Sigmoid colon (tissue), 7 donors: ENCODE results near the gene SLC6A3. TPM values are rescaled to one million over a fixed set of nuclear protein-coding genes. Genes with fewer than 3 reads are reported as not detected.

Experiments
- DNase-seq: peaks from one replicate; pipeline ENCODE4 v3.0.0-alpha.2; 2019
- H3K27ac ChIP-seq, 4 donors: fragments of 200-600 bp; sonication (generic); one replicate each; pipeline ENCODE4 v1.5.1; 2016 to 2019; ENCODE audit warnings: mild to moderate bottlenecking in 1 of 4
- H3K27me3 ChIP-seq, 3 donors: fragments of 200-600 bp; sonication (generic); one replicate each; pipeline ENCODE4 v1.5.1; 2019; ENCODE audit warnings: mild to moderate bottlenecking in 1 of 3
- H3K36me3 ChIP-seq, 4 donors: fragments of 200-600 bp; sonication (generic); one replicate each; pipeline ENCODE4 v1.5.1; 2016 to 2019
- H3K4me1 ChIP-seq, 4 donors: fragments of 200-600 bp; sonication (generic); one replicate each; pipeline ENCODE4 v1.5.1; 2017 to 2019
- H3K4me3 ChIP-seq, 4 donors: fragments of 200-600 bp; sonication (generic); one replicate each; pipeline ENCODE4 v1.5.1; 2017 to 2019; ENCODE audit warnings: mild to moderate bottlenecking in 2 of 4, moderate library complexity in 1 of 4
- H3K9me3 ChIP-seq, 4 donors: fragments of 200-600 bp in 3 of 4; sonication (generic) in 3 of 4; one replicate each; pipeline versions ENCODE4 v1.5.1 to v1.6.1; 2013 to 2019
- EP300 ChIP-seq, 4 donors: sonication (generic); formaldehyde crosslinking; IDR thresholded peaks; one replicate each; pipeline ENCODE4 v1.6.1; 2017; ENCODE audit warnings: antibody characterized with exemption in 4 of 4
- POLR2A ChIP-seq, 2 donors: fragments of 450-650 bp; IDR thresholded peaks; one replicate each; pipeline ENCODE4 v1.6.1; 2016; ENCODE audit warnings: antibody characterized with exemption in 2 of 2, mild to moderate bottlenecking in 2 of 2, moderate library complexity in 2 of 2
- POLR2AphosphoS5 ChIP-seq, 4 donors: sonication (generic); formaldehyde crosslinking; IDR thresholded peaks; one replicate each; pipeline ENCODE4 v1.6.1; 2017; ENCODE audit warnings: antibody characterized with exemption in 4 of 4
- WGBS, 2 donors: extraction: QIAGEN DNeasy Blood & Tissue Kit; methylation state at CpG; one replicate each; pipeline ENCODE4 v1.1.7; 2013; 5-methylcytosine and 5-hydroxymethylcytosine counted together
- intact Hi-C: fragments of 100-400 bp; cut with DNase I; formaldehyde crosslinking; loops from one replicate; pipeline ENCODE4 v1.15.1; 2023
- polyA plus RNA-seq, 3 donors: library from polyadenylated mRNA; stranded (reverse); fragments of 200-250 nt; gene quantifications; one replicate each; pipeline ENCODE4 v1.2.3, GENCODE V29; 2013
- total RNA-seq, 4 donors: library from RNA; depleted of rRNA; stranded (reverse); fragments of >200 nt; gene quantifications; one replicate each; pipeline ENCODE4 v1.1.0, GENCODE V29; 2016
- TF ChIP-seq, protein P1 (sequence below), 4 experiments: fragments of 450-650 bp in 3 of 4; fragments of 200-600 bp in 1 of 4; IDR thresholded peaks; one replicate each; pipeline ENCODE4 v1.5.1; 2016 to 2019; ENCODE audit warnings: antibody characterized with exemption in 4 of 4, mild to moderate bottlenecking in 3 of 4, moderate library complexity in 2 of 4
- donor health status: healthy with polysubstance abuse.
- donor health status: Bipolar disorder and iron deficiency.
- donor health status: healthy.

Gene SLC6A3
- total and polyA plus RNA-seq, 7 donors: 0.06 TPM; not detected in 6

DNA sequence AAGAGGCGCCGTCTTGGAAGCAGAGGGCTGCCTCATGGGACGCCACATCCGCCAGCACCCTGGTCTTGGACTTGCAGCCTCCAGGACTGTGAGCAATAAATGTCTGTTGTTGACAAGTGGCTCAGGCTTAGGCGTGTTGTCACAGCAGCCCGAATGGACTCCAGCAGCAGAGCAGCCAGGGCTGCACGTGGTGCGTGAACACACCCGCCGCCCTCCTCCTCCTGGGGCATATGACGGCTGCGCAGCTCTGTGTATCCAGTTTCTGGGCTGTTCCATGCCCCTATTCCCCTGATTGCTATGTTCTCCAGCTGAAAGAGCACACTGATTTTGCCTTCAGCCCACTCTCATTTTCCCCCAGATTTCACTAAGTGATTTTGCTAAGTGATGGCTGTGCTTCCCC, 64.3 kb downstream of the SLC6A3 start:
- Histone ChIP-seq H3K4me1 (peaks cover 0 to 17% (median 9%) of the 10 kb centered on the region in 4 donors), H3K9me3 (no peaks in the 10 kb centered on the region), H3K27me3 (peaks cover 0 to 48% (median 12%) of the 10 kb centered on the region in 3 donors), H3K27ac (no peak overlapping the region), H3K36me3 (no peaks in the 10 kb centered on the region), H3K4me3 (no peak overlapping the region)
- TF ChIP-seq, protein P1, sequence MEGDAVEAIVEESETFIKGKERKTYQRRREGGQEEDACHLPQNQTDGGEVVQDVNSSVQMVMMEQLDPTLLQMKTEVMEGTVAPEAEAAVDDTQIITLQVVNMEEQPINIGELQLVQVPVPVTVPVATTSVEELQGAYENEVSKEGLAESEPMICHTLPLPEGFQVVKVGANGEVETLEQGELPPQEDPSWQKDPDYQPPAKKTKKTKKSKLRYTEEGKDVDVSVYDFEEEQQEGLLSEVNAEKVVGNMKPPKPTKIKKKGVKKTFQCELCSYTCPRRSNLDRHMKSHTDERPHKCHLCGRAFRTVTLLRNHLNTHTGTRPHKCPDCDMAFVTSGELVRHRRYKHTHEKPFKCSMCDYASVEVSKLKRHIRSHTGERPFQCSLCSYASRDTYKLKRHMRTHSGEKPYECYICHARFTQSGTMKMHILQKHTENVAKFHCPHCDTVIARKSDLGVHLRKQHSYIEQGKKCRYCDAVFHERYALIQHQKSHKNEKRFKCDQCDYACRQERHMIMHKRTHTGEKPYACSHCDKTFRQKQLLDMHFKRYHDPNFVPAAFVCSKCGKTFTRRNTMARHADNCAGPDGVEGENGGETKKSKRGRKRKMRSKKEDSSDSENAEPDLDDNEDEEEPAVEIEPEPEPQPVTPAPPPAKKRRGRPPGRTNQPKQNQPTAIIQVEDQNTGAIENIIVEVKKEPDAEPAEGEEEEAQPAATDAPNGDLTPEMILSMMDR (IDR thresholded peaks at IDR 0.05): no peak
- TF ChIP-seq POLR2A (IDR thresholded peaks at IDR 0.05) (no peak), EP300 (IDR thresholded peaks at IDR 0.05) (no peak), POLR2AphosphoS5 (IDR thresholded peaks at IDR 0.05) (no peak)
- DNase-seq: no peak
- 48 to 79% methylated on average over 12 of the region's 12 CpGs for WGBS, 2 donors
- intact Hi-C loops: no loop called here

DNA sequence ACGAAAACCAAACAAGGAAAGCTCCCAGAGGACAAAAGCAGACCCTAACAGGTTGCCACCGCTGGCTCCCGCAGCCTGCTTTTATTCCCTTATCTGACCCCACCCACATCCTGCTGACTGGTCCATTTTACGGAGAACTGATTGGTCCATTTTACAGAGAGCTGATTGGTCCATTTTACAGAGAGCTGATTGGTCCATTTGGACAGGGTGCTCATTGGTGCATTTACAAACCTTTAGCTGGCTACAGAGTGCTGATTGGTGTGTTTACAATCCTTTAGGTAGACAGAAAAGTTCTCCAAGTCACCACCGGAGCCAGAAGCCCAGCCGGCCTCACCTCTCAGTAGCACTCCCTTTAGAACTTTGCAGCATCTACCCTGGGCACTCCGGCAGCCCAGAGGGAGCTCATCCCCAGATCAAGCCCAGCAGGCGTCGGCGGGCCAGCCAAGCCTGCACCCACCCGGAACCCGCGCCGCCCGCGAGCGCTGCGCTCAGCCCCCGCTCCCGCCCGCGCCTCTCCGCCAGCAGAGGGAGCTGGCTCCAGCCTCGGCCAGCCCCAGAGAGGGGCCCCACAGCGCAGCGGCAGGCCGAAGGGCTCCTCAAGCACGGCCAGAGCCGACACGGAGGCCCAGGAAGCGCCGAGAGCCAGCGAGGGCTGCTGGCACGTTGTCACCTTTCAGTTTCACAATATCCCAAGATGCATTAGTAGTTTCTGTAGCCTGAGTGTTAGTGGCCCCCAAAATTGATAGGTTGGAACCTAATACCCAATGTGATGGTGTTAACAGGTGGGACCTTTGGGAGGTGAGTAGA, 65.0 kb downstream of the SLC6A3 start:
- Histone ChIP-seq H3K4me1 (peaks cover 0 to 11% (median 5%) of the 10 kb centered on the region in 4 donors), H3K4me3 (peak overlapping the region in 1 of 4 donors; percentile 26), H3K27ac (no peak overlapping the region), H3K36me3 (no peaks in the 10 kb centered on the region), H3K27me3 (peaks cover 0 to 48% (median 12%) of the 10 kb centered on the region in 3 donors), H3K9me3 (no peaks in the 10 kb centered on the region)
- intact Hi-C loops: no loop called here
- TF ChIP-seq POLR2AphosphoS5 (IDR thresholded peaks at IDR 0.05): no peak
- TF ChIP-seq, protein P1 (IDR thresholded peaks at IDR 0.05): peak in 3 of 4 experiments; percentile 8 to 73 (median 10)
- DNase-seq: no peak
- 18 to 24% methylated on average over 34 of the region's 34 CpGs for WGBS, 2 donors

DNA sequence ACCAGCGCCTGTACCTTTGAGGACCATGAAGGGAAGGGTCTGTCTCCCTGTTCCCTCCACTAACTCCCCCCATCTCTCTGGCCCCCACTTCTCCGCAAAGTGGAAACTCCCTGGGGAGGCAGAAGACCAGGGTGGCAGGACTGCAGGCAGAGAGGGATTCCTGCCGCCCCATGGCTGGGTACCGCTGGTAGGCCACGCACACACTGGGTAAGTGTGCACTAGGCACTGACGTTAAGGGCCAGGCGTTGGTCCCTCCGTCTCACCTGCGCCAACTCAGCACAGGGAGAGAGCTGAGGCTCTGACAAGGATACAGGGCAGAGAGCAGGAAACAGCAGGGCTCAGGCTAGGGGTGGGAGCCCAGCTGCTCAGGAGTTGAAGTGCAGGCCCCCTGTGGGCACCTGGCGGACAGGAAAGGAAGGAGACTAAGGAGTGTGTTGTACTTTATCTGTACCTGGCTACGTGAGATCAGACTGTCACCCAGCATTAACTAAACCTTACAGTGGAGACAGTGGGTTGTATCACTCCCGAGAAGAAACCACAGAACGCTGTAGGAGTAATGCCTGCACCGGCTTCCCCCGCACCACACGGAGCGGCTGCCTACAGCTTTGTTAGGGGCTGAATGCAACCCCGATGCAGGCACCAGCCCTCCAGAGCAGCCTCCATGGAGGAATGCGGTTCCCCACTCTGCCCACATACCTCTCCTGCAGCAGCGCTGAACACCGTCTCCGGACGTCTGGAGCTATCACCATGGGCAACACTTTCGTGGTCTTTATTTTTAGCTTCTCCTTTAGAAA, 66.2 kb downstream of the SLC6A3 start:
- no peak for DNase-seq
- 93 to 97% methylated on average over 24 of the region's 24 CpGs for WGBS, 2 donors
- Histone ChIP-seq H3K4me1 (peaks cover 0 to 11% (median 5%) of the 10 kb centered on the region in 4 donors), H3K9me3 (no peaks in the 10 kb centered on the region), H3K27ac (no peak overlapping the region), H3K36me3 (no peaks in the 10 kb centered on the region), H3K4me3 (no peak overlapping the region), H3K27me3 (peaks cover 0 to 48% (median 12%) of the 10 kb centered on the region in 3 donors)
- TF ChIP-seq, protein P1 (IDR thresholded peaks at IDR 0.05): no peak
- TF ChIP-seq POLR2A (IDR thresholded peaks at IDR 0.05): no peak
- no peak for TF ChIP-seq EP300 (IDR thresholded peaks at IDR 0.05)
- TF ChIP-seq POLR2AphosphoS5 (IDR thresholded peaks at IDR 0.05): no peak
- intact Hi-C loops: no loop called here

DNA sequence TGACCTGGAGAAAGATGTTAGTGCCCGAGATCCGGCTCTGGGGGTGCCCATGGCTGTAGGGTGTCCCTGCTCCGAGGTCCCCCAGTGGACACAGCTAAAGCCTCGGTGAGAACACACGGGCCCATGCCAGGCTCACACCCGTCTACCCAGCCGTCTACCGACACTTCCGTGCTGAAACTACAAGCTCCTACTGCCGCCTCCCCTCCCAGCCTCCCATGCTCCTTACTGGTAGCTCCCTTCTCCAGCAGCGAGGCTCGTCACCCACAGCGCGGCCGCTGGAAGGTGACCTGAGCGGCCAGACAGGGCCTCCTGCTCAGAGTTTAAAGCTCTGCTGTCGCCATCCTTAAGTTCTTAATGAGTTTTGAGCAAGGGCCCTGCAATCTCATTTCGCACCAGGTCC, 67.1 kb downstream of the SLC6A3 start:
- Histone ChIP-seq H3K36me3 (no peaks in the 10 kb centered on the region), H3K9me3 (no peaks in the 10 kb centered on the region), H3K4me1 (peaks cover 0 to 11% (median 5%) of the 10 kb centered on the region in 4 donors), H3K27ac (no peak overlapping the region), H3K27me3 (peaks cover 0 to 48% (median 12%) of the 10 kb centered on the region in 3 donors), H3K4me3 (no peak overlapping the region)
- DNase-seq: no peak
- TF ChIP-seq POLR2AphosphoS5 (IDR thresholded peaks at IDR 0.05): no peak
- no peak for TF ChIP-seq EP300 (IDR thresholded peaks at IDR 0.05)
- TF ChIP-seq POLR2A (IDR thresholded peaks at IDR 0.05): no peak
- TF ChIP-seq, protein P1 (IDR thresholded peaks at IDR 0.05): no peak
- 94% methylated on average over 18 of the region's 18 CpGs for WGBS, 2 donors
- intact Hi-C loops: no loop called here
